NCI-H1105 treated with DMSO at 0.1 percent for 48 hours (cell line): ENCODE results near the gene BMAL1.
A peak's percentile ranks its signal among the peaks of the same experiment; 100 is the strongest.
"Not testable (repeated sequence)": the region's sequence is repeated elsewhere in the genome, so short reads cannot be mapped to it uniquely, and the experiment has no call there.

ENCODE experiments used
- DNase-seq: peaks from one replicate; lab custom pipeline; 2025; lab: John Stamatoyannopoulos, UW

BMAL1 gene

GRCh38 chr11:13277768-13278608, at the start of gene BMAL1:
Gene BMAL1 (plus strand): TSS chr11:13277790. CDS start chr11:13354309, 76,519 bp downstream.
- DNase-seq: no peak

DNA sequence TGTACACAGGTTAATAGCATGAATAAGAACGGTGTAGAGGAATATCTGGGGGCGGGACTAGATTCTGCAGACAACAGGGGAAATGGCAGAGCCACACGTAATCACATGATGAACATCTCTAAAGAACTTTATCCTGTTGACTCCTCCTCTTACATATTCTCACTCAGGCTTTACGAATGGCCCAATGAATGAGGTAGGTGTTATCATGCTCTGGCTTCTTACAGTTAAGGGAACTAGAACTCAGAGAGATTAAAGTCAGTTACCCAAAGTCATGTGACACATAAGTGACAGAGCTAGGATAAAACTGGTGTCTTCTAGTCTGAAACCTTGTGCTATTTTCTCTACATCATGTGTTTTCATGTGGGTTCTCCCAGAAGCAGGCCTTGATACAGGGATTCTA, 49.0 kb upstream of the BMAL1 start:
- DNase-seq: no peak

- no peak for DNase-seq
These were observed 48.5 kb upstream of the BMAL1 start for GRCh38 chr11:13229136-13229535.

DNA sequence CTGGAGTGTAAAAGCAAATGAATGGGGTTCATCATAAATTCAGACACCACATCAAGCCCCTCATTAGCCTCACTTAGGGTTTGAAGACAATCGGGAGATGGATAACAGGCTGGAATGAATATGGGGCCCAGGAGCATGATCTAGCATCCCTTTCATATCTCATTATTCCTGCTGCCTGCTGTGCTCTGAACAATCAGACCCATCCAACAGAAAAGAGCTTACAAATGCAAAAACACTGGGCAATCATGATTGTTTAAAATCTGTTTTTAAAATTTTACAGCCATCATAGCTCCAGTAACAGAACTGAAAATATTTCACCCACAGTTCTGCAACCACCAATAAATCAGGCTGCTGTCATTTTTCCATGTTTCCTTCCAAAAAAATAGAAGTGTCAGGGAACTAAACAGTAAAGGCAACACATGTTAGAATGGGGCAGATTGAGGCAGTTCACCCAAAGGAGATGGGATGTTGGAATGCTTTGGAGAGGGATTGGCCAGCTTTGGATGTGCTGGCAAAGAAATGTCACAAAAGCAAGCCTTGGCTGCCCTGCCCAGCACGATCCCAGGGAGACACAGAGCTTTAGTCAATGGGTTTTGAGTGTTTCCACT, 47.8 kb upstream of the BMAL1 start:
- no peak for DNase-seq

DNA sequence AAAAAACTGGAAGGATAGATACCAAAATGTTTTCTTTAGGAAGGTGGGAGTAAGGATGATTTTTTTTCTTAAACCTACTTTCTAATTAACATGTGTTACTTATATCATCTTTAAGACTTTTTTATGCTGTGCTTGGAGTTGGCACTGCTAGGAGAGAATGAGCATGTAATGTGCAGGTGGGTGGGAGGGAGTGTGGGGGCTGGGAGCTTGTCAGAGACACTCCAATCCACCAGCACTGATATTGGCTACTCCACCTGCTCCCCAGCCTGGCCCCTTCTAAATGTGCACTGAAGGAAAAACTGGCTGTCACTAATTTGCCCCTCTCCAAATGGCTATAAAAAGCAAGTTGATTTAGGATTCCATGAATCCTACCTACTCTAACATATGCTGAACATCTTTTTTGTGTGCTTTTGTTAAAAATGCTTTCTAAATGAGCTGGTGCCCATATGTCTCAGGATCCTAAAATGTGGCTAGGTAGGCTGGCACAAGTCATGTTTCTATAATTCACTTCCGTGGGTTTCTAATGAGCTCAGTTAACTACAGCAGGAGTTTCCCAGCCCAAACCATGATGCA, 44.3 kb upstream of the BMAL1 start:
- DNase-seq: peak; percentile 4

GRCh38 chr11:13235895-13236294, 41.7 kb upstream of the BMAL1 start:
- no peak for DNase-seq

DNA sequence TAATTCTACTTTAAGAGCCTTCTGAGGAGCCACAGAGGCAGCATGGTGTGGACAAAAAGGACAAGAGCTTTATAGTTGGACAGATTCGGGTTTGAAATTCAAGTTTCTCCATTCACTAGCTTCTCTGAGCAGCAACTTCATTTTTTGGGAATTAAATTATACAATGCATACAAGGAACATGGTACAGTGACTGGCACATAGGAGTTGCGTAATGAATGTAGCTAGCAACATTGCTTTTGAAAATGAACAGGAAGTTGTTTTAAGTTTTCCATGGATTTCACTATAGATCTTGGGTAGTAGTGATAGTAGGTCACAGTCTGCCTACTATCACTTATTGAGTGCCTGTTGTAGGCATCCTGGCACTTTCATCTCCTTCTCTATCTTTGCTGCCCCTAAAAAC, 41.0 kb upstream of the BMAL1 start:
- DNase-seq: no peak

- DNase-seq: no peak
These were observed 39.8 kb upstream of the BMAL1 start for GRCh38 chr11:13237761-13238160.

- DNase-seq: peak; percentile 39
These were observed 38.6 kb upstream of the BMAL1 start for GRCh38 chr11:13238879-13239514.

DNA sequence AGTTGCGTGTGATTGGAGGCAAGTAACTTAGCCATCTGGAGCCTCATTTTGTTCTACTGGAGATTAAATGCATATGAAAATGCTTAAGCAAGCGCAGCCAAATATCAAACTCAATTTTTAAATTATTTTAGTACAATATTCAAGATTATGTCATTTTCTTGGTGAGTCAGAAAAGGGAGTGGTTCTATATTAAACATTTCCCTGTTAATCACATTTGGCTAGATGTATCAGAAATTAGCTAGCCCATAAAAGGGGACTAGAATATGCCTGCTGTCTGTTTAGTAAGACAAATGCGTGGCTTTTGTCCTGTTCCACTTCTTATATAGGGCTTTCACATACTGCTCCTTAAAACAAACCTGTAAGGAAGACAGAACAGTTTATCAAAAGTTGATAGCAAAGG, 35.0 kb upstream of the BMAL1 start:
- no peak for DNase-seq

GRCh38 chr11:13247606-13248296, 29.8 kb upstream of the BMAL1 start:
- no peak for DNase-seq

- DNase-seq: no peak
These were observed 28.4 kb upstream of the BMAL1 start for GRCh38 chr11:13249177-13249576.

- DNase-seq: no peak
These were observed 27.6 kb upstream of the BMAL1 start for GRCh38 chr11:13249992-13250391.

- DNase-seq: no peak
These were observed 25.6 kb upstream of the BMAL1 start for GRCh38 chr11:13251966-13252365.

- no peak for DNase-seq
These were observed 25.2 kb upstream of the BMAL1 start for GRCh38 chr11:13252438-13252837.

DNA sequence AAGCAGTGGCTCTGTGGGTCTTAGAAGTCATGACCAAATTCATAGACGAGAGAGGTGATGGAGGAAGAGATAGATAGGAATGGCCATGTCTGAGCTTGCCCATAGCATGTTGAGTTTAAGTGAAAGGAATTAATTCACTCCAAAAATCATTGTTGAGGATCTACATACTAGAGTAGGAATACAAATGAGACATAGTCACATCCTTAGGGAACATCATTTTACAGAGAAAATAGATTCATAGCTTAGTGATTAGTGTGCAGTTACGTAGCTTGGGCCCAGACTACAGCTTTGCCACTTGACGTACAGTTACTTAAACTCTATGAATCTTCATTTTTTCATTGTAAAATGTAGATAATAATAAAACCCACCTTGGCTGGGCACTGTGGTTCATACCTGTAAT, 21.4 kb upstream of the BMAL1 start:
- no peak for DNase-seq

- DNase-seq: not testable (repeated sequence)
These were observed 19.5 kb upstream of the BMAL1 start for GRCh38 chr11:13258061-13258460.

- no peak for DNase-seq
These were observed 18.7 kb upstream of the BMAL1 start for GRCh38 chr11:13258855-13259254.

GRCh38 chr11:13259374-13259773, 18.2 kb upstream of the BMAL1 start:
- DNase-seq: no peak

- no peak for DNase-seq
These were observed 17.2 kb upstream of the BMAL1 start for GRCh38 chr11:13260201-13260962.

DNA sequence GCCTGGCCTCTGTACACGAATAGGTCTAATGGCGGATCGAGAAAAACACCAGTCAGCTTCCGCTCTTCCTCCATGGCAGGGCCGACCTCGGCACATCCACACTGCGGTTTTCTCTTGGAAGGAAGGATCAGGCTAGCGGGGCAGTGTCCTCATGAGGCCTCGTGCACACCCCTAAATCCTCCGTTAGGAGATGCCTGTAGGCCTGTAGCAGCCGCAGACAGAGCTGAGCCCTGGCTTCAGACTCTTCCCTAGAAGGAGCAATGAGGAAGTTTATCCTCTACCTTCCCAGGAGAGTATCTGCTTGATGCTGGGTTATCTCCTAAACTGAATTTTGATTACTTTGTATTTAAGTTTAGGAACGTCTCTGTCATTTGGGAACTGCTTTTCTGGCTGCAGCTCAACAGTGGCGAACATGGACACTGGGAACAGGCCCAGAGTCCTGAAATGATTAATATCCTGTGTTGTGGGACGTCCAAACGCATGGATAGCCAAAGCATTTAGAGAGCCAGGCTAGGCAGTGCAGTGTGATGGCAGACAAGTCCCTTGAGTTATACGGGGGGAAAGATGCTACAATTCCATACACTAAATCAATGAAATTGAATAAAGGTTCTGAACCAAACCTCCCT, 16.5 kb upstream of the BMAL1 start:
- no peak for DNase-seq
